PC-3 (cell line): ENCODE data around the gene RAPGEF4. TPM values are rescaled to one million over a fixed set of nuclear protein-coding genes. Genes with fewer than 3 reads are reported as not detected.

Experiments
- ATAC-seq: fragments of 200-7000 bp; cut with Tn5 transposase; 2 replicates; pipeline ENCODE4 v1.9.1; 2020; ENCODE audit warnings: mild to moderate bottlenecking, moderate library complexity
- BruUV-seq: library from RNA; stranded (reverse); fragments of 400-500 nt; replicated peaks from 2 replicates; lab custom pipeline; 2021; lab: Mats Ljungman, UMichigan
- CTCF ChIA-PET: fragments of 300-600 bp; sonication (Branson Sonifier 250); formaldehyde crosslinking; loops from one replicate; lab custom pipeline; 2022; ENCODE audit warnings: antibody characterized with exemption; lab: Charles Lee
- POLR2A ChIA-PET: fragments of 300-600 bp; sonication (Branson Sonifier 250); formaldehyde crosslinking; loops from one replicate; lab custom pipeline; 2022; ENCODE audit warnings: antibody characterized with exemption; ENCODE audit not compliant: unreplicated experiment; lab: Charles Lee
- DNase-seq: peaks from one replicate; pipeline ENCODE4 v3.0.0-alpha.2; 2015
- H2AFZ ChIP-seq: fragments of 300-600 bp; sonication (generic); 2 replicates; pipeline ENCODE4 v1.6.0; 2016; ENCODE audit warnings: antibody characterized with exemption, low read length
- H3F3A ChIP-seq: fragments of 300-600 bp; sonication (generic); one replicate; pipeline ENCODE4 v1.6.0; 2017; ENCODE audit warnings: antibody characterized with exemption, low read length, control low read depth, mild to moderate bottlenecking; ENCODE audit not compliant: unreplicated experiment
- H3K27ac ChIP-seq: fragments of 300-600 bp; sonication (generic); 2 replicates; pipeline ENCODE4 v1.5.1; 2016; ENCODE audit warnings: mild to moderate bottlenecking, low read length
- H3K27me3 ChIP-seq: fragments of 300-600 bp; sonication (generic); 2 replicates; pipeline ENCODE4 v1.6.1; 2016; ENCODE audit warnings: low read length, mixed read lengths
- H3K36me3 ChIP-seq: fragments of 300-600 bp; sonication (generic); 2 replicates; pipeline ENCODE4 v1.6.1; 2016; ENCODE audit warnings: low read depth, mixed run types, low read length, mixed read lengths
- H3K4me1 ChIP-seq: fragments of 300-600 bp; sonication (generic); 2 replicates; pipeline ENCODE4 v1.5.1; 2016; ENCODE audit warnings: low read length; ENCODE audit not compliant: insufficient read depth
- H3K4me2 ChIP-seq: fragments of 300-600 bp; sonication (generic); 2 replicates; pipeline ENCODE4 v1.6.0; 2016; ENCODE audit warnings: low read length
- H3K4me3 ChIP-seq: fragments of 300-600 bp; sonication (generic); 2 replicates; pipeline ENCODE4 v1.5.1; 2016; ENCODE audit warnings: mild to moderate bottlenecking, low read length, mixed read lengths
- H3K79me2 ChIP-seq: fragments of 300-600 bp; sonication (generic); 2 replicates; pipeline ENCODE4 v1.6.1; 2017; ENCODE audit warnings: low read length, mixed read lengths
- H3K9ac ChIP-seq: fragments of 300-600 bp; sonication (generic); 2 replicates; pipeline ENCODE4 v1.6.0; 2016; ENCODE audit warnings: mild to moderate bottlenecking, low read length
- H3K9me2 ChIP-seq: fragments of 300-600 bp; sonication (generic); replicated peaks from 2 replicates; pipeline ENCODE4 v1.6.1; 2016; ENCODE audit warnings: mixed run types, low read length, mixed read lengths
- H3K9me3 ChIP-seq: fragments of 300-600 bp; sonication (generic); 2 replicates; pipeline ENCODE4 v1.6.1; 2016; ENCODE audit warnings: low read length, mixed read lengths
- H4K20me1 ChIP-seq: fragments of 300-600 bp; sonication (generic); 2 replicates; pipeline ENCODE4 v1.6.1; 2016; ENCODE audit warnings: low read length, mixed read lengths
- EZH2 ChIP-seq: fragments of 300-600 bp; sonication (generic); IDR thresholded peaks from one replicate; pipeline ENCODE4 v1.6.1; 2017; ENCODE audit warnings: antibody characterized with exemption, mild to moderate bottlenecking, low read length; ENCODE audit not compliant: unreplicated experiment
- EZH2phosphoT487 ChIP-seq: fragments of 300-600 bp; sonication (generic); IDR thresholded peaks from 2 replicates; pipeline ENCODE4 v1.6.1; 2018; ENCODE audit warnings: mild to moderate bottlenecking, antibody characterized with exemption, low read length, borderline replicate concordance
- intact Hi-C: fragments of 100-400 bp; cut with micrococcal nuclease; formaldehyde crosslinking; loops from 2 replicates; pipeline ENCODE4 v1.9.0; 2023
- total RNA-seq: library from RNA; depleted of rRNA; stranded (reverse); fragments of >200 nt; gene quantifications from 2 replicates; pipeline ENCODE4 v1.2.3, GENCODE V29; 2014
- TF ChIP-seq, protein P1 (sequence below): fragments of 300-600 bp; sonication (generic); conservative IDR thresholded peaks from 2 replicates; pipeline ENCODE4 v1.5.1; 2017; ENCODE audit warnings: antibody characterized with exemption, low read depth, mild to moderate bottlenecking, low read length

The RAPGEF4 gene
- total RNA-seq, 1 experiment from 2014 or later = 0.87 TPM

GRCh38 chr2:172919732-172920131 lies 184.1 kb downstream of the RAPGEF4 start:
- no peaks in the 10 kb centered on the region for H4K20me1 ChIP-seq
- BruUV-seq = no TSS peak
- no peak overlapping the region for H2AFZ ChIP-seq
- no peak overlapping the region for H3K4me2 ChIP-seq
- no peak for DNase-seq
- ATAC-seq = no peak
- CTCF ChIA-PET = no interaction called here
- no peak overlapping the region for H3K27ac ChIP-seq
- no peak for TF ChIP-seq EZH2phosphoT487
- TF ChIP-seq EZH2 = no peak
- TF ChIP-seq, protein P1, sequence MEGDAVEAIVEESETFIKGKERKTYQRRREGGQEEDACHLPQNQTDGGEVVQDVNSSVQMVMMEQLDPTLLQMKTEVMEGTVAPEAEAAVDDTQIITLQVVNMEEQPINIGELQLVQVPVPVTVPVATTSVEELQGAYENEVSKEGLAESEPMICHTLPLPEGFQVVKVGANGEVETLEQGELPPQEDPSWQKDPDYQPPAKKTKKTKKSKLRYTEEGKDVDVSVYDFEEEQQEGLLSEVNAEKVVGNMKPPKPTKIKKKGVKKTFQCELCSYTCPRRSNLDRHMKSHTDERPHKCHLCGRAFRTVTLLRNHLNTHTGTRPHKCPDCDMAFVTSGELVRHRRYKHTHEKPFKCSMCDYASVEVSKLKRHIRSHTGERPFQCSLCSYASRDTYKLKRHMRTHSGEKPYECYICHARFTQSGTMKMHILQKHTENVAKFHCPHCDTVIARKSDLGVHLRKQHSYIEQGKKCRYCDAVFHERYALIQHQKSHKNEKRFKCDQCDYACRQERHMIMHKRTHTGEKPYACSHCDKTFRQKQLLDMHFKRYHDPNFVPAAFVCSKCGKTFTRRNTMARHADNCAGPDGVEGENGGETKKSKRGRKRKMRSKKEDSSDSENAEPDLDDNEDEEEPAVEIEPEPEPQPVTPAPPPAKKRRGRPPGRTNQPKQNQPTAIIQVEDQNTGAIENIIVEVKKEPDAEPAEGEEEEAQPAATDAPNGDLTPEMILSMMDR = no peak
- peaks cover 10% of the 10 kb centered on the region; the same call in 1 of the 2 replicates for H3K4me1 ChIP-seq
- H3K9me2 ChIP-seq = no peaks in the 10 kb centered on the region
- H3K36me3 ChIP-seq = no peaks in the 10 kb centered on the region
- H3F3A ChIP-seq = no peaks in the 10 kb centered on the region
- H3K9me3 ChIP-seq = no peaks in the 10 kb centered on the region
- POLR2A ChIA-PET = no interaction called here
- no peaks in the 10 kb centered on the region for H3K79me2 ChIP-seq
- H3K27me3 ChIP-seq = no peaks in the 10 kb centered on the region
- H3K9ac ChIP-seq = no peak overlapping the region
- intact Hi-C loops = no loop called here
- no peak overlapping the region for H3K4me3 ChIP-seq

DNA sequence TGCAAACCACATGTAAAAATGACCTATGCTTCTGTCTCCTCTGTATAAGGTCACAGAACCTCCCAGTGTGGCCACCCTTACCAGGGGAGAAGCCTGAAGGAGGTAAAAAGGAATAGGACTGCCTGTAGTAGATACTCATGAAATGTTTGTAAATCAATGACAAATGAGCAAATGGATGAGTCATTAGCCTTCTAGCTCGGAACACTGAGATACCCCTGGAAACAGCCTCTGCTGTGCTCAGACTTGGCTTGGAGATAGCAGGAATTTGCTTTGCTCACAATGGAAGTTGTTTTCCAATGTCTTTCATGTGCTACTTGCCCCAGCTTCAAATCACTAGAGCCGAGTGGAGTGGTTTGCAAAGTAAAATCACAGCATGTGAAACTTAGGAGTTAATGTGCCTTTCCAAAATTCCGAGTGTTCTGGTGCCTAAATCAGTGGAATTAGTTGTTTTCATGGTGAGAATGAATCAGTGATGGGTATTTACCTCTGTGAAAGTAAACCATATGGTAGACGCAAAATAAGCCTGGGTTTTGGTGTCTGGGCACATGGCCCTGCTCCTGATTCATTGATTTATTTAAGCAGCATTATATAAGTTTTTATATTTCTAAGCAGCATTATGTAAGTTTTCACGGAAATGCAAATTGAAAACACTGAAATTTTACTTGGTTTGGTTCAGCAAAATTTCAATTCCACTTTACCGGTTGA lies 186.0 kb downstream of the RAPGEF4 start:
- Histone ChIP-seq H3K4me1 (peaks cover 10% of the 10 kb centered on the region; the same call in 1 of the 2 replicates), H3K27me3 (no peaks in the 10 kb centered on the region), H3K4me3 (no peak overlapping the region), H3K4me2 (peak overlapping the region; percentile 20; the same call in 1 of the 2 replicates), H4K20me1 (no peaks in the 10 kb centered on the region), H3K9ac (no peak overlapping the region), H2AFZ (no peak overlapping the region), H3K9me2 (no peaks in the 10 kb centered on the region), H3K27ac (no peak overlapping the region), H3K9me3 (no peaks in the 10 kb centered on the region), H3F3A (no peaks in the 10 kb centered on the region), H3K36me3 (no peaks in the 10 kb centered on the region), H3K79me2 (no peaks in the 10 kb centered on the region)
- intact Hi-C loops = no loop called here
- BruUV-seq = no TSS peak
- CTCF ChIA-PET = no interaction called here
- POLR2A ChIA-PET = no interaction called here
- peak; percentile 84 for ATAC-seq
- TF ChIP-seq EZH2 (no peak), EZH2phosphoT487 (no peak)
- TF ChIP-seq, protein P1 = no peak
- DNase-seq = peak; percentile 62

GRCh38 chr2:172922306-172922705 lies 186.7 kb downstream of the RAPGEF4 start:
- H3K9me3 ChIP-seq = no peaks in the 10 kb centered on the region
- no peaks in the 10 kb centered on the region for H3K9me2 ChIP-seq
- H3F3A ChIP-seq = no peaks in the 10 kb centered on the region
- no peak overlapping the region for H3K27ac ChIP-seq
- H3K4me1 ChIP-seq = peaks cover 10% of the 10 kb centered on the region; the same call in 1 of the 2 replicates
- BruUV-seq = no TSS peak
- no peaks in the 10 kb centered on the region for H3K27me3 ChIP-seq
- TF ChIP-seq, protein P1 = no peak
- TF ChIP-seq EZH2phosphoT487 (no peak), EZH2 (no peak)
- intact Hi-C loops = no loop called here
- no peak overlapping the region for H3K9ac ChIP-seq
- no peak overlapping the region for H3K4me2 ChIP-seq
- DNase-seq = no peak
- ChIA-PET CTCF (no interaction called here), POLR2A (interaction anchor here (0.5 kb wide), 1 partner anchor 26 kb away, joined by 40 read pairs; no protein-coding TSS in a partner anchor)
- H3K4me3 ChIP-seq = no peak overlapping the region
- ATAC-seq = no peak
- H3K79me2 ChIP-seq = no peaks in the 10 kb centered on the region
- H2AFZ ChIP-seq = no peak overlapping the region
- H4K20me1 ChIP-seq = no peaks in the 10 kb centered on the region
- H3K36me3 ChIP-seq = no peaks in the 10 kb centered on the region
